HCT116 (cell line): Measurements from ENCODE around the gene CERS6. TPM values are rescaled to one million over a fixed set of nuclear protein-coding genes. Genes with fewer than 3 reads are reported as not detected.

Source experiments
- ATAC-seq: fragments of 200-7000 bp; cut with Tn5 transposase; 2 replicates; pipeline ENCODE4 v1.9.1; 2020; ENCODE audit warnings: mild to moderate bottlenecking, moderate library complexity
- BruUV-seq: library from RNA; stranded (reverse); fragments of 400-500 nt; replicated peaks from 2 replicates; lab custom pipeline; 2021; lab: Mats Ljungman, UMichigan
- CTCF ChIA-PET: fragments of 300-600 bp; sonication (Branson Sonifier 250); formaldehyde crosslinking; loops from one replicate; lab custom pipeline; 2021; ENCODE audit warnings: antibody characterized with exemption; lab: Charles Lee
- POLR2A ChIA-PET: fragments of 300-600, 350-600 bp; sonication (Branson Sonifier 250); formaldehyde crosslinking; loops from one replicate; lab custom pipeline; 2021; ENCODE audit warnings: antibody characterized with exemption; lab: Charles Lee
- RAD21 ChIA-PET, 2 experiments: fragments of 300-600 bp; sonication (Branson Sonifier 250); formaldehyde crosslinking; loops; one replicate each; lab custom pipeline; 2023; ENCODE audit warnings: low total read pairs in 2 of 2; ENCODE audit not compliant: uncharacterized antibody in 2 of 2, unreplicated experiment in 2 of 2, low non-redundant PET in 1 of 2; lab: Charles Lee
- DNase-seq: peaks from one replicate; pipeline ENCODE4 v3.0.0-alpha.2; 2010; ENCODE audit warnings: low read depth, low spot score
- H2AFZ ChIP-seq: fragments of 200-600 bp; shearing (Covaris generic), sonication (generic); 2 replicates; pipeline ENCODE4 v1.6.1; 2017; ENCODE audit warnings: low read depth, mixed run types, mixed read lengths, antibody characterized with exemption, low read length; ENCODE audit not compliant: poor library complexity, severe bottlenecking
- H3K27ac ChIP-seq: 2 replicates; pipeline ENCODE4 v1.5.1; 2012; ENCODE audit warnings: low read depth, low read length
- H3K27me3 ChIP-seq: fragments of 200-600 bp; sonication (generic); 2 replicates; pipeline ENCODE4 v1.6.1; 2016; ENCODE audit warnings: mixed run types, low read length, mixed read lengths; ENCODE audit not compliant: insufficient read depth
- H3K36me3 ChIP-seq, 2 experiments: fragments of 200-500 bp in 1 of 2; fragments of 200-600 bp in 1 of 2; sonication (Bioruptor generic) in 1 of 2; sonication (generic) in 1 of 2; 2 replicates each; pipeline versions ENCODE4 v1.5.1 to v1.6.1; 2014 to 2016; ENCODE audit warnings: low read length in 2 of 2, inconsistent platforms in 1 of 2, mixed read lengths in 1 of 2, mixed run types in 1 of 2; ENCODE audit not compliant: insufficient read depth in 2 of 2, control insufficient read depth in 1 of 2
- H3K4me1 ChIP-seq, 2 experiments: fragments of 200-600 bp in 1 of 2; sonication (generic) in 1 of 2; 2 replicates each; pipeline versions ENCODE4 v1.5.1 to v1.6.1; 2012 to 2017; ENCODE audit warnings: low read length in 2 of 2, inconsistent platforms in 1 of 2, mild to moderate bottlenecking in 1 of 2, mixed read lengths in 1 of 2, mixed run types in 1 of 2, moderate library complexity in 1 of 2; ENCODE audit not compliant: insufficient read depth in 2 of 2, control insufficient read depth in 1 of 2
- H3K4me2 ChIP-seq: fragments of 200-600 bp; sonication (generic); 2 replicates; pipeline ENCODE4 v1.6.1; 2017; ENCODE audit warnings: mixed run types, low read length, mixed read lengths
- H3K4me3 ChIP-seq, 2 experiments: fragments of 200-600 bp in 1 of 2; sonication (generic) in 1 of 2; replicated peaks in 1 of 2; 2 replicates each; pipeline ENCODE4 v1.5.1; 2011 to 2016; ENCODE audit warnings: low read length in 2 of 2, control low read depth in 1 of 2, low read depth in 1 of 2, mild to moderate bottlenecking in 1 of 2, mixed read lengths in 1 of 2, mixed run types in 1 of 2
- H3K79me2 ChIP-seq: fragments of 200-600 bp; sonication (generic); 2 replicates; pipeline ENCODE4 v1.6.1; 2017; ENCODE audit warnings: mild to moderate bottlenecking, mixed run types, low read length, moderate library complexity, mixed read lengths; ENCODE audit not compliant: insufficient read depth
- H3K9ac ChIP-seq: fragments of 200-600 bp; sonication (generic); 2 replicates; pipeline ENCODE4 v1.6.1; 2016; ENCODE audit warnings: low read length, mixed read lengths
- H3K9me2 ChIP-seq: fragments of 200-600 bp; sonication (generic), shearing (Covaris generic); 2 replicates; pipeline ENCODE4 v1.6.1; 2017; ENCODE audit warnings: mixed run types, mild to moderate bottlenecking, moderate library complexity; ENCODE audit not compliant: insufficient read depth
- H3K9me3 ChIP-seq, 2 experiments: fragments of 200-500 bp in 1 of 2; fragments of 200-600 bp in 1 of 2; sonication (Bioruptor generic) in 1 of 2; sonication (generic) in 1 of 2; 2 replicates each; pipeline ENCODE4 v1.6.1; 2014 to 2017; ENCODE audit warnings: low read length in 2 of 2, mixed read lengths in 2 of 2, inconsistent platforms in 1 of 2, low read depth in 1 of 2, mild to moderate bottlenecking in 1 of 2, mixed run types in 1 of 2, moderate library complexity in 1 of 2; ENCODE audit not compliant: control insufficient read depth in 1 of 2, insufficient read depth in 1 of 2
- H4K20me1 ChIP-seq: fragments of 200-600 bp; sonication (generic), shearing (Covaris generic); 2 replicates; pipeline ENCODE4 v1.6.1; 2017; ENCODE audit warnings: mixed run types, mild to moderate bottlenecking, moderate library complexity; ENCODE audit not compliant: insufficient read depth
- ATF3 ChIP-seq: IDR thresholded peaks from 2 replicates; pipeline ENCODE4 v1.6.1; 2012
- CTCF ChIP-seq, 3 experiments: fragments of 200-600 bp in 1 of 3; sonication (generic) in 1 of 3; IDR thresholded peaks in 2 of 3; conservative IDR thresholded peaks in 1 of 3; 2 replicates each; pipeline ENCODE4 v1.5.1; 2012 to 2017; ENCODE audit warnings: low read depth in 2 of 3, low read length in 2 of 3, antibody characterized with exemption in 1 of 3, borderline replicate concordance in 1 of 3, control low read depth in 1 of 3, mild to moderate bottlenecking in 1 of 3, mixed read lengths in 1 of 3, mixed run types in 1 of 3, moderate library complexity in 1 of 3; ENCODE audit not compliant: insufficient read depth in 1 of 3
- POLR2A ChIP-seq: IDR thresholded peaks from 2 replicates; pipeline ENCODE4 v1.7.0; 2011; ENCODE audit warnings: borderline replicate concordance; ENCODE audit not compliant: insufficient read depth, insufficient read length; ENCODE audit errors: extremely low read depth
- REST ChIP-seq: IDR thresholded peaks from 2 replicates; pipeline ENCODE4 v1.6.1; 2012; ENCODE audit warnings: low read depth
- SRF ChIP-seq: IDR thresholded peaks from 2 replicates; pipeline ENCODE4 v1.6.1; 2012; ENCODE audit warnings: low read depth
- ZBTB33 ChIP-seq: IDR thresholded peaks from 2 replicates; pipeline ENCODE4 v1.6.1; 2011; ENCODE audit warnings: mild to moderate bottlenecking, low read length, moderate library complexity; ENCODE audit not compliant: insufficient replicate concordance; ENCODE audit errors: extremely low read depth
- intact Hi-C: fragments of 100-400 bp; cut with micrococcal nuclease; formaldehyde crosslinking; loops from 2 replicates; pipeline ENCODE4 v1.10.0; 2022
- total RNA-seq: library from RNA; stranded (reverse); gene quantifications from one replicate; pipeline ENCODE4 v1.2.1, GENCODE V29; 2021; ENCODE audit not compliant: unreplicated experiment

The CERS6 gene
- total RNA-seq, 1 experiment from 2014 or later, result 37.0 TPM

GRCh38 chr2:168510125-168510756 is 54.2 kb downstream of the CERS6 start:
- no peaks in the 10 kb centered on the region for H3K4me1 ChIP-seq
- H3K36me3 ChIP-seq, result no peaks in the 10 kb centered on the region
- H2AFZ ChIP-seq, result no peak overlapping the region
- peaks cover 6% of the 10 kb centered on the region; the same call in 1 of the 2 replicates for H4K20me1 ChIP-seq
- ChIA-PET POLR2A (no interaction called here), RAD21 (no interaction called here), CTCF (no interaction called here)
- DNase-seq (no peak), ATAC-seq (no peak)
- intact Hi-C loops, result no loop called here
- TF ChIP-seq REST, result no peak
- TF ChIP-seq POLR2A, result no peak
- no peak for TF ChIP-seq ZBTB33
- no peak for TF ChIP-seq CTCF (IDR thresholded peaks at IDR 0.05 in 2 of 3, conservative IDR thresholded peaks at IDR 0.05 in 1 of 3; ENCODE audit: borderline replicate concordance in 1 of 3, insufficient read depth in 1 of 3, low read depth in 2 of 3, low read length in 2 of 3)
- TF ChIP-seq SRF, result no peak
- no peak for TF ChIP-seq ATF3
- H3K4me3 ChIP-seq, result no peak overlapping the region
- H3K9me2 ChIP-seq, result no peaks in the 10 kb centered on the region; the same call in 1 of the 2 replicates
- no peak overlapping the region for H3K4me2 ChIP-seq
- BruUV-seq, result no TSS peak
- no peaks in the 10 kb centered on the region for H3K27me3 ChIP-seq
- no peak overlapping the region for H3K9ac ChIP-seq
- H3K79me2 ChIP-seq, result peaks cover 61% of the 10 kb centered on the region
- H3K9me3 ChIP-seq, result no peaks in the 10 kb centered on the region
- no peak overlapping the region for H3K27ac ChIP-seq
